Activated CD8-positive, alpha-beta memory T cell treated with anti-CD3 and anti-CD28 coated beads for 1 hour (primary cell): ENCODE data around the gene HCK.

Experiments
- DNase-seq, 2 donors: peaks; one replicate each; pipeline ENCODE4 v3.0.0-alpha.2; 2020; ENCODE audit warnings: low read depth in 1 of 2; ENCODE audit errors: extremely low read depth in 1 of 2

HCK gene

GRCh38 chr20:32052090-32052777, at the start of gene HCK:
Gene HCK (plus strand): TSS chr20:32052242.
- no peak for DNase-seq

DNA sequence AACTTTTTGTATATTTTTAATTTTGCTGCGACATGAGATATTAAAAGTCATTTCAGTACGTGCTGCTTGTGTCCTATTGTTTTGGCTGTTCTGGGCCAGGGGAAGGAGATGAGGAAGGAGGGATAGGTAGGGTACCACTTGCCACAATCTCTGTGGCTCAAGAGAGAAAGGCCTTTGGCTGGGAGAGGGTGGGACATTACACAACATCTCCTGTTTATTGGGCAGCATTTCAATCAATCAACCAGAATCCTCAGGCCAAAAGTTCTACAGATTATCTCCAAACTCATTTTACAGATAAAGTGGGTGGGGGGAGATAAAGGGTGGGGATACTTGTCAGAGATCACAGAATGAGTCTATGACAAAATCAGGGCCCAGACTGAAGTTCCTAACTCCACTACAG, 48.7 kb upstream of the HCK start:
- DNase-seq, result no peak

GRCh38 chr20:32004963-32005362, 47.1 kb upstream of the HCK start:
- no peak for DNase-seq

DNA sequence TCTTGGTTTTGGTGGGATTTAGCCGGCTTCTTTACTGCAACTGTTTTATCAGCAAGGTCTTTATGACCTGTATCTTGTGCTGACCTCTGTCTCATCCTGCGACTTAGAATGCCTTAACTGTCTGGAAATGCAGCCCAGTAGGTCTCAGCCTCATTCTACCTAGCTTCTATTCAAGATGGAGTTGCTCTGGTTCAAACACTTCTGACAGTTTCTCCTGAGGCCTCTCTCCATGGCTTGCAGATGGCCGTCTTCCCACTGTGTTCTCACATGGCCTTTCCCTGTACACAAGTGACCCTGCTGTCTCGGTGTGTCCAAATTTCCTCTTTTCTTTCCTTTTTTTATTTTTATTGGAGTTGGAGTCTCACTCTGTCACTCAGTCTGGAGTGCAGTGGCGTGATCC, 46.0 kb upstream of the HCK start:
- DNase-seq, result no peak

- DNase-seq, result no peak
These were observed 44.9 kb upstream of the HCK start for GRCh38 chr20:32006841-32007786.

DNA sequence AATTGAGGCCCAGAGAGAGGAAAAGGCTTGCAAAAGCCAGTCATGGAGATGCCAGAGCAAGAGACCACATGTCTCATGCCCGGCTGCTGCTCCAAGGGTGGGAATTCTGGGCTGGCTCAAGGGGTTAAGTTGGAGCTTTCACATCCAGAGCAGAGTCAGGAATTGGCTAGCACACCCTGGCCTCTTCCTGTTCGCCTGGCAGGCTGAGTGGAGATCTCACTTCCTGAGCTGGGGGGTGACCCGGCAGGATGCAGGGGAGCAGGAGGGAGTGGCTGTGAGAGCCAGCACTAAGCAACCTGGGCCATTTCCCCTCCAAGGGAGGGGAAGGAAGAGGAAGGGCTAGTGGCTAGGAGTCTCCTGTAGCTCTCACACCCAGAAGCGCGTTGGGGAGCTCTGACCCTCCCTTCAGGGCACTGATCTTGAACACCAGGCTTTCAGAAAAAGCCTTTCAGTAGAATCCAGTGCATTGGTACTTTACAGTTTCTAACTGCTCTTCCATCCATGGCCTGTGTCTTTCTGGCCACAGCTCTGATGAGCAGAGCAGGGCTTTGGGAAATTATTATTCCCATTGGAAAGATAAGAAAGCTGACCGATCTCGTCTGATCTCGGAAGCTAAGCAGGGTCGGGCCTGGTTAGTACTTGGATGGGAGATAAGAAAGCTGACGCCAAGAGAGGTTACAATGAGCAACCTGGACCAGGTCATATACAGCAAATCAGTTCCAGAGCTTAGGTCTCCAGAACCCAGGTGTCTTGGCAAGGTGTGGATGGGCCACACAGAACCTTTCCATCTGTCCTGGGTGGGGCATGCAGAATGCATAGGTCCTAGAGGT, 44.0 kb upstream of the HCK start:
- DNase-seq, result no peak

DNA sequence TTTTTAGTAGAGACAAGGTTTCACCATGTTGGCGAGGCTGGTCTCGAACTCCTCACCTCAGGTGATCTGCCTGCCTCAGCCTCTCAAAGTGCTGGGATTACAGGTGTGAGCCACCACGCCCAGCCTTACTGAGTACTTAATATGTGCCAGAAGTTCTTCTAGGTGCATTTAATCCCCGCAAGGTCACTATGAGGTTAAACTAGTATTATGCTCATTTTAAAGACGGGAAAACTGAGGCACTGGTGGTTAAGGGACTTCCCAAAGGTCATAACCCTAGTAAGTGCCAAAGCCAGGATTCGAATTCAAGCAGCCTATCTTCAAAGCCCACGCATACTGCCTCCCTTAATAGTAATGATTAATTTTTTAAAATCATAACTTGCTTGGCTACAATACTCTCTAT, 42.5 kb upstream of the HCK start:
- DNase-seq, result no peak

DNA sequence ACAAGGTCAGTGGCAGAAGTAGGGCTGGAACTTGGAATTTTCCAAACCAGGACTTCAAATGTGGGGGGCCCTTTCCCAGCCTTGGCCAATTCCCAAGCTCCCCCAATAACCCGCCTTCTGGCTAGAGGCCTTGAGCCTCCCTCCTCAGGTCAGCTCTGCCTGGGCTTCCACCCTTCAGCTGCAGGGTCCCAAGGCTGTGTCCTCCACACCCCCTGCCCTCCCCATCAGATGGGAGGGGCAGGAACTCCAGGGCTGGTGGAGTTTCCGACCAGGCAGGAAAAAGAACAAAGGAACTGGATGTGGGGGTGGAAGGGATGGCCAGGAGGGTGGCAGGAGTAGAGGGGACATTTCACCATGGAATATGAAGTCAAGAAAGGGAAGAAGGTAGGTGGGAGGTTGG, 41.9 kb upstream of the HCK start, which contains the start of gene CCM2L:
TSS of gene CCM2L (plus strand) at position 338 of the 400 bp plus-strand sequence. CDS start at position 355, 17 bp downstream.
- DNase-seq, result no peak

GRCh38 chr20:32010666-32011065, 41.4 kb upstream of the HCK start:
- no peak for DNase-seq

GRCh38 chr20:32012159-32012688, 39.8 kb upstream of the HCK start:
- DNase-seq, result no peak

DNA sequence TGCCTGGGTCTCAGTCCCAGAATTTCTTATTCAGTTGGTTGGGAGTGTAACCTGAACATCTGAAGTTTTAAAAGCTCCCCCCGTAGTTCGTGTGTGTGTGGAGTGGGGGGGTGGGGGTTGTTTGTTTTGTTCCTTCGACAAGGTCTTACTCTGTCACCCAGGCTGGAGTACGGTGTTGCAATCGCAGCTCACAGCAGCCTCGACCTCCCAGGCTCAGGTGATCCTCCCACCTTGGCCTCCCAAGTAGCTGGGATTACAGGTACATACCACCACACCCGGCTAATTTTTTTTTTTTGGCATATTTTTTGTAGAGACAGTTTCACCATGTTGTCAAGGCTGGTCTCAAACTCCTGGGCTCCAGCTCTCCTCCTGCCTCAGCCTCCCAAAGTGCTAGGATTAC, 38.7 kb upstream of the HCK start:
- DNase-seq, result no peak

GRCh38 chr20:32017711-32018251, 34.3 kb upstream of the HCK start:
- peak in 1 of 2 donors; percentile 32 for DNase-seq

GRCh38 chr20:32018269-32019155, 33.5 kb upstream of the HCK start:
- DNase-seq, result peak in 1 of 2 donors; percentile 27

GRCh38 chr20:32019156-32019510, 32.9 kb upstream of the HCK start:
- no peak for DNase-seq

GRCh38 chr20:32019563-32020463, 32.2 kb upstream of the HCK start:
- no peak for DNase-seq

GRCh38 chr20:32021091-32021490, 31.0 kb upstream of the HCK start:
- DNase-seq, result no peak

DNA sequence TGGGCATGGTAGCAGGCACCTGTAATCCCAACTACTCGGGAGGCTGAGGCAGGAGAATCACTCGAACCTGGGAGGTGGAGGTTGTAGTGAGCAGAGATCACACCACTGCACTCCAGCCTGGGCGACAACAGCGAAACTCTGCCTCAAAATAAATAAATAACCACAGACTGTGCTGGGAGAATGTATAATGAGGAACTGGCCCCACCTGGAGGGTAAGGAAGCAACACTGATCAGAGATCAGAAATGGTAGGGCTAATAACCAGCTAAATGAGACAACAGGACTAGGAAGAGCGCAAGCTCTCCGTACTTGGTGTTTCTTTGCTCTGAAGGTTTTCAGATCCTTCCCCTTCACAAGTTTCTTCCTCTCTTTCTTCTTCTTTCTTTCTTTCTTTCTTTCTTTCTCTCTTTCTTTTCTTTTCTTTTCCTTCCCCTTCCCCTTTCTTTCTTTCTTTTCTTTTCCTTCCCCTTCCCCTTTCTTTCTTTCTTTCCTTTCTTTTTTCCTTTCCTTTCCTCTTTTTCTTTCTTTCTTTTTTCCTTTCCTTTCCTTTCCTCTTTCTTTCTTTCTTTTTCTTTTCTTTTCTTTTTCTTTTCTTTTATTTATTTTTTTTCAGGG, 27.3 kb upstream of the HCK start:
- no peak for DNase-seq

DNA sequence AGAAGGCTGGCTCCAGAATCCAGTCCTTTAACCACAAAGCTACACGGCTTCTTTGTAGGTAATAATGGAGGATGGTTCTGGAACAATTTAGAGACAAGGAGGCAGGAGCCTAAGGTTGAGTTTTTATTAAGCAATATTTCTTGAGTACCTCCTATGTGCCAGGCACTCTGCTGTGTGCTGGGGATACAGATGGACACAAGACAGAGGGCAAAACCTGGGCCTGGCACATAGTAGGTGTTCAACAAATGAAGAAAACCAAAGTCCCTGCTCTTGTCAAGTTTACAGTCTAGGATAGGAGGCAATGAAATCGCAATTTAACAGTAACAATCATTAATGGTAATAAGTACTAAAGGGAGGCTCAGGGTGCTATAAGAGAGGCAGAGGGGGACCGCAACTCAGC, 24.4 kb upstream of the HCK start:
- DNase-seq, result no peak
